HG03045 (cell line): ENCODE measurements around the gene ZNF697.
"Not testable (repeated sequence)": the region's sequence is repeated elsewhere in the genome, so short reads cannot be mapped to it uniquely, and the experiment has no call there.

Experiments used
- ATAC-seq: cut with Tn5 transposase; IDR thresholded peaks from one replicate; pipeline ENCODE4 v1.9.1; 2021; ENCODE audit warnings: mild to moderate bottlenecking, moderate library complexity; ENCODE audit not compliant: unreplicated experiment

The ZNF697 gene

DNA sequence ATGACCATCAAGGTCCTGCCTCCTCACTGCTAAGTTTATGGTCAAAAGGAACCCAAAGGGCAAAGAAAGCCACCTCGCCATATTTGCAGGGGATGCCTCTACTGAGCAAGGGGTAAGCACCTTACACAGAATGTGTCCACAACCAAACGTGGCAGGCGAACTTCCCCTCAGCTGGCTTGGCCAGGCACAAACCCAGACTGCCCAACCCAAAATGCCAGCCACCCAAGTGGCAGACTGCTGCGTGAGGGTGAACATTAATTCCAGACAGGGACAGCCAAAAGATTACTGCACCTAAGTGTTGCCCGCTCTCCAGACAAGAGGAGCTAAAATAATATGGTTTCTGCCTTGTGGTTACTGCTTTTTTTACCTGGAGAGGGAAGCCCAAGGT is 16.0 kb downstream of the ZNF697 start:
- no peak for ATAC-seq

DNA sequence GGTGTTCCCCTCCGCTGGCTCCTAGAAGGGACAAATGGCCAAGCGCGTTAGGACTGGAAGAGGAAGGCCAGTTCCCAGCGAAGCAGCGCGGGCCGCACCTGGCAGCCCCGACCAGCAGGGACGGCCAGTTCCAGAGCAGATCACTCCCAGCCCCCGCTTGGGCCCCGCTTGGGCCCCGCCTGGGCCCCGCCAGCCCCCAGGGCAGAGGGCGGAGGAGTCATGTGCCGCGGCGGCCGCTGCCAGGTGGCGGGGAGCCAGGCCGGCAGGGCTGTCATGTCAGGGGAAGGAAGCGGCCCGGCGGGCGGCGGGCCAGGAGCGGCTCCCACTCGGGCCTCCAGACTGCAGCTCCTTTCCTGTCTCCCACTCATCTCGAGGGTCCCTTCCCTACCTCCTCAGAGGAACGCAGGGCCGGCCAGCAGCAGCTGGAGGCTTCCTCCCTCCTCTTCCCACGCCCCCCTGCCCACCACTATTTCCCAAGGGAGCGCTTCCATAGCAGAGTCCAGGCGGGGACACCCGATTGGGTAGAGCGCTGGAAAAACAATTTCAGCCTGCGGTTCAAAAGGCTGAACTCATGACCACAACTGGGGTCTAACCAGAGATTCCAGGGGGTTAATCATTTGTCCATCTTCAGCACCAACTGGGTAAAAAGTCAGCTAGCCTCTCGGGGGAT is 16.5 kb downstream of the ZNF697 start:
- no peak for ATAC-seq

DNA sequence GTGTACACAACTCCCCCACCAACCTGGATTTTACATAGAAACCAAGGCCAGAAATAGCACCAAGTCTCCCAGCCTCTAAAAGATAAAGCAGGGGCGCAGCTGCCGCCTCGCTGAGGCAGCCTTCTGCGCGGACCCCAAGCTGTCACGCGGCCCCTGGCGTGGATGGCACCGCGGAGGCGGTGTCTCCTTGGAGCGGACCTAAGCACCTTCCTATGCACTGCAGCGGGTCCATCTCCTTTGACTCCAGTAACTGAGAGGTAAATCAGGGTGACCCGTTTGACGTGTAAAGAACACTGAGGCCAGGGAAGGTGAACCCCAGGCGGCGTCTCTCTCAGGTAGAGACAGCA is 17.0 kb downstream of the ZNF697 start:
- ATAC-seq = no peak

DNA sequence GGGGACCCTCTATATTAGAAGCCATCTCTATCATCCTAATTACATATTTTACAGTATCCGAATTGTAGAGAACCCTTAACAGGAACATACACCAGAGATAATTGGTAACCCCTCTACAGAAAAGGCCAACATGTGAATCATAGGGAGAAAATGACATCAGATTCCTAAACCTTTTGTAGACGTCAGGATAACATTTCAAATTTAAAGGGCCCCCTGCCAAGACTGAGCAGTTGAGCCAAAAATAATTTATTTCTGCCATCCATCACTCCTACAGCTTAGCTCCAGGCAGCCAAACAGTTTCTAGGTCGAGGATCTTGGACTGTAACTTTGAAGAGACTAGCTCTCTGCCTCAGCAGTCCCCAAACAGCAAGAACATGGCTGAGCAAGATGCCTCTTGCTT is 21.2 kb downstream of the ZNF697 start:
- no peak for ATAC-seq

- no peak for ATAC-seq
Measured at GRCh38 chr1:119626011-119626545, 22.0 kb downstream of the ZNF697 start.

DNA sequence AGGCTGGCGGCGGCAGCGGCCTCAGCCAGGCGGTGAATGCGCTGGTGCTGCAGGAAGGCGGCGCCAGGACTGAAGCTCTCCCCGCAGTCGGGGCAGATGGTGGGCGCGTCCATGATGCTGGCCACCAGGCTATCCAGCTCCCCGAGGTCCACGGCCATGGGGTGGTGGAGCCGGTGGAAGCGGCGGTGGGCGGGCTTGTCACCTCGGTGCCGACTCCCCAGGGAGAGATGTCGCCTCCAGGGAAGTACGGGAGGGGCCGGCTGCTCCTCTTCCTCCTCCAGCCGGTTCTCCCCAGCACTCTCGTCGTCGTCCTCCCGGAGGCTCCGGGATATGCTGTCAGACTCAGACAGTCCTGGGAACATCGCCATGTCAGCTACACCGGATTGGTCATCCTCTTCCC is 24.4 kb downstream of the ZNF697 start:
- ATAC-seq = no peak

DNA sequence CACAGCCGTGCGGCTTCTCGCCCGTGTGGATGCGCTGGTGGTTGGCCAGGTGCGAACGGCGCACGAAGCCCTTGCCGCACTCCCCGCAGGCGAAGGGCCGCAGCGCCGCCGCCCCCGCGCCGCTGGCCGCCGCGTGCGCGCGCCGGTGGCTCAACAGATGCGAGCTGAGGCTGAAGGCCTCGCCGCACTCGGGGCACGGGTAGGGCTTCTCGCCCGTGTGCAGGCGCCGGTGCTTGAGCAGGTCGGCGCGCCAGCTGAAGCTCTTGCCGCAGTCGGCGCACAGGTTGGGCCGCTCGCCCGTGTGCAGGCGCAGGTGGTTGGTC is 24.9 kb downstream of the ZNF697 start:
- ATAC-seq = no peak

DNA sequence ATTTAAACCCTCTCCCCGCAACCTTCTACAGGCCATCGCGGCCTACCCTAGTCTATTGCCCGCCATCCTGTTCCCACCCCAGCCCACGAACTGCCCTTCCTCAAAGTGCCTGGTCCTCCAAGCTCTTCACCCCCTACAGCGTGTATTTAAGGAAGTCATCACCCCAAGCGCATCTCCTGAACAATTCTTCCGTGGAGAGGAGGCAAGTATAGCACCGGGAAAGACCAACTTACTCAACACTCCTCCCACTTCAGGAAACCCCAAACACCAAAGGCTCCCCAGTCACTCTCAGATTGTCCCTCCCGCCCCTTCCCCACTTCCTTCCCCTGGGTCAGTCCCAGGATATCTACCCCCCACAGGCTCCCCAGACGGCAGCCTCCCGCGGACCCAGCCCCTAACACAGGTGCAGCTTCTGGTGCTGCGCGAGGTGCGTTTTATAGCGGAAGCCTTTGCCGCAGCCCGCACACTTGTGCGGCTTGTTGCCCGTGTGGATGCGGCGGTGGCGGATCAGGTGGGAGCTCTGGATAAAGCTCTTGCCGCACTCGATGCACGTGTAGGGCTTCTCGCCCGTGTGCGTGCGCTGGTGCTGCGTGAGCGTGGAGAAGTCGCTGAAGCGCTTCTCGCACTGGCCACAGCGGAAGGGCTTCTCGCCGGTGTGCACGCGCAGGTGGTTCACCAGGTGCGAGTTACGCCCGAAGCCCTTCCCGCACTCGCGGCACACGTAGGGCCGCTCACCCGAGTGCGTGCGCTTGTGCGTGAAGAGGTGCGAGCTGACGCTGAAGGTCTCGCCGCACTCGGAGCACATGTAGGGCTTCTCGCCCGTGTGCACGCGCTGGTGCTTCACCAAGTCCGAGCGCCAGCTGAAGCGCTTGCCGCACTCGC is 25.5 kb downstream of the ZNF697 start:
- no peak for ATAC-seq

DNA sequence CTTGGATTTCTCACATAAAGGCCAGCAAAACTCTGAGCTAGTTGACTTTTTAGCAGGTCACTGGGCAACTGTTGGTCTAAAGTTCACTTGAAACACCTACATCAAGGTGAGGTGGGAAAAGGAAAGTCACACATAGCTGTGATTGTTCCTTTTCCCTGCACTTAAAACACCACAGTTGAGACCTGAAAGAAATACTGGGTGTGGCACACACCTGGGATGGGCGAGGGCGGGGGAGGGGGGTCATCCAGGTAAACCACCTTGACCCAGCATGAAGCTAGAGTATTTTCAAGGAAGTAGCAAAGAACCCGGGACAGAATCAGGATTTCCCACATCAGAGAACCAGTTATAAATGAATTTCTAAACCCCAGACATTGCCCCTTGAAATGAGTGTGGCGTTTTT is 26.4 kb downstream of the ZNF697 start:
- ATAC-seq = no peak

DNA sequence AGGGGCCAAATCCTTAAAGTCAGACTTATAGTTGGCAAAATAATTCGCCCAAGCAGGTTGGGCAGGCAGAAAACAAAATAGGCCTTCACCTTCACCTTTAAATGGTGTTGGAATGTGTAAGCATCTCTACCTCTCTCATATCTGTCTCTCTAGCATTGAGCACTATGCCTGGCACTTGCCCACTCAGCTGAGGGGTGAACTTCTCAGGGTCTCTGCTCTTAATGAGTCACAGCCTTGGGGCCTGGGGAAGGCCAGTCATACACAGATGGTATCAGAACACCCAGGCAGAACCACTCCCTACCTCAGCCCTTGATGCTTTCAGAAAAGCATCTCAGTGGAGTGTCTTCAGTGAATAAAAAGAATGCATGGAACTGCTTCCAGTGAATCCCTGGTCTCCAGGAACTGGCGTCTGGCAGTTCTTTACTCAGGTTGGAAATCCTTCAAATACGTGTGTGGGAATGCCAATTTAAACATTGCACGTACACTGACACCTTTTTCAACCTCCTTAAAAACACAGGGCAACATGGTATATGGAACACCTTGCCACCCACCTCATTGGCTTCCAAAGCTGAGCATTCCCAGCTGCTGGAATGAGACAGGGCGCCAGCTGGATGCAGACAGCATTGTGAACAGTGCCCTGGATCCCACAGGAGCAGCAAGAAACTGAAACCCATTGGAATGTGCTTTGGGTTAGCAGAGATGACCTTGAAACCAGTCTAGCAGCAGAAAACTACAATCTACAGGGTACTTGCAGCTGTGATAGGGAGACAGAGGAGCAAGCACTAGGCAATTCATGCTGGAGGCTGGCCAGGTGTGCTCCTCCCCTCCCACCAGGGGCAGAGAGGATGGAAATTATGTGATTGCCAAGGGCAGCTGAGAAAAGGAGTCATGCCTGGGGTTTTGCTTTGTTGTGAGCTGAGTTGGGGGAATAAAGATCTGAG is 30.0 kb downstream of the ZNF697 start:
- no peak for ATAC-seq

DNA sequence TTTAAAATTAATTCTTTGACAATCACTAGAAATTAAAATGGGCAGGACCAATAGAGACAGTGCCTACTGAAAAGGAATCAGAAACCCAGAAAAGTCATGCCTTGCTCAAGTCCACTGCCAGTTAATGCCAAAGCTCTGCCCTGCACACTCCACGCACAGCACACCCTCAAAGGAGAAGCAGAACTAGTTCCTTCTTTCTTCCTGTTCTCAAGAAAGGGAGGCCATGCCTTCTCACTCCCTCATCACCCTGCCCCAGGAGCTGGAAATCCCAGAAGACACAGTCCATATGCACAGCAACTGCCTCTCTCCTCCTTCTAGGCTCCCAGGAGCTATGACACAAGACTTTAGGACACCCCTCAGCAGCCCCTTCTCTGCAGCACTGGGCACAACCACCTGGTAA is 31.3 kb downstream of the ZNF697 start:
- not testable (repeated sequence) for ATAC-seq

GRCh38 chr1:119615100-119615499 is 33.0 kb downstream of the ZNF697 start:
- ATAC-seq = not testable (repeated sequence)

DNA sequence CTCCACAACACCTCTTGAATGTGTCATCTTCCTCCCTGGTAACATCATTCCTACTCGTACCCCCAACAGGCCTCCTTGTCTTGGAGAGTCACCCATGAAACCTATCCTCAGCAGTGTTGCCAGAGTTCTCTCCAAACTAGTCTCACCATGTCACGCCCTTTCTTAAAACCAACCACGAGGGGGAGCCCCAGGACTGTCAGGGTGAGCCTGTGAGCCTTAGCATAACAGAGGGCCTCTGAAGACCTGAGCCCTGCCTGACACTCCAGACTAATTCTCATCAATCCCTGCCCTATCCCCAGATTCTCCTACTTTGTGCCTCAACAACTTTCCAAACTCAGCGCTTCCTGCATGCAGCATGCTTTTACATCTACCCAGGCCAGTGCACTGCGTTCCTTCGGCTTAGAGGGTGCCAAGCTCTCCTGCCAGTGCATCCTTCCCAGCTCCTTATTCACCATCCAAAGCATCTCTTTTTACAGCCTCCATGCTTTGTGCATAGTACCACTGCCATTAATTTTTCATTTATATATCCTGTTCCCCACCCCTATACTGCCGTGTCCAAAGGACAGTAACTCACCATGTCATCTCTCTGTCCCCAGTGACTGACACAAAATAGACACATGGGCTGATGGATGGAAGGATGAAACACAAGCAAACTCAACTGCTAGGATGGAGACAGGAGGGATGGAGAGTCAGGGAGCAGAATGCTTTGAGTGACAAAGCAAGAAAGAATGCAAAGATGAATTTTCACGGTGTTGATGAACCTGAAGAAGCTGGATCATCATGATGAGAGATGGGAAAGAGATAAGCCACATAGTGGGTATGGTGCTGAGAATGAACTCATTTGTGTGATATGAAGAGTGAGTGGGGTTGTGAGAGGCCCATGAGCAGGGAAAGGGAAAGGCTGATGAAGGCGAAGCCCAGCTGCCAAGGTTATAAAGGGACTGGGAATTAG is 34.0 kb downstream of the ZNF697 start:
- ATAC-seq = peak; percentile 85

DNA sequence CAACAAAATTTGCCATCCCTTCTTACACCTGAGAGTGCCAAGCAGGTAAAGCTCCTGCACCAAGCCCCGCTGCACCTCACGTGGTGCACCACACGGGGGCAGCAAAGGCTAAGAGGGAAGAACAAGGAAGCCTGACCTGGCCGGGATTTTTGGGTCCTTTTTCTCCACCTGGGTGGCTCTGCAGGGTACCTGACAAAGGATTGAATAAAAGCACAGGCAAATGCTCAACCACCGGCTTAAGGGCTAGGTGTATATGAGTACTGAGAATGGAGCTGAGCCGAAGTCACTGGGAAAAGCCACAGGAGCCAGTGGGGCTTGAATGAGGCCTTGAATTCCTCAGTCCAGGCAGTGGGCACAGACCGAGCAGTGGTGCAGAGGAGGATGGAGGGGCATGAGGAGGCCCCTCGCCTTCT is 36.4 kb downstream of the ZNF697 start:
- ATAC-seq = no peak

GRCh38 chr1:119608816-119609215 is 39.2 kb downstream of the ZNF697 start:
- not testable (repeated sequence) for ATAC-seq

DNA sequence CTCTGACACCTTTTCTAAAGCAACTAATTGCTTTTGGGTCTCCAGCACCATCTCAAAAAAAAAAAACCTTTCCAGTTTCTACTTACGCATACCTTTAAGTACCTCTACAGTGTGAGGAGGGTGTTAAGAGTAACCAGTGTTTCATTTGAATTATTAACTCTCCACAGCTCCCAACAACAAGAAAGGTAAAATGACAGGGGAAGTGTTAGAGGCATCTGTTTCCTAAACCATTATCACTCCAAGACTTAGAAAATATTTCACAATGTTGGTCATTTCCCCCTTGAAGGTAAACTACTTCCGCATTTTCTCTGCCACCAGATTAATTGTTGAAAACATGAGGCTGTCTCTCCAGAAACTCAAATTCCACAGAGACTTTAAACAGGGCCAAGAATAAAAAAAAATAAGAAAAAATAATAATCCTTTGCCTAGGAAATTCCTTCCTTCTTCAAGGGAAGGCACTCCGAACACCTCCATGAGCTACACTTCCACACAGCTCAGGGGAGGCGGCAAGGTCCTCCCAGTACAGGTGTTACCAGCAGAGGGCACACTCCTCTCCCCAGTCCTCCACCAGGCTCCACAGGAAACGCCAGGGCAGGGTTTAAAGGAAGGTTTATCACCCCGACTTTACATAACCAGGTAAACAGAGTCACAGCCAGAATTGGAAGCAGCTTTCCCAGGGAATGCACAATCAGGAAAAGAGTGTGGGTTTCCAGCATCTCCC is 40.8 kb downstream of the ZNF697 start:
- ATAC-seq = not testable (repeated sequence)

DNA sequence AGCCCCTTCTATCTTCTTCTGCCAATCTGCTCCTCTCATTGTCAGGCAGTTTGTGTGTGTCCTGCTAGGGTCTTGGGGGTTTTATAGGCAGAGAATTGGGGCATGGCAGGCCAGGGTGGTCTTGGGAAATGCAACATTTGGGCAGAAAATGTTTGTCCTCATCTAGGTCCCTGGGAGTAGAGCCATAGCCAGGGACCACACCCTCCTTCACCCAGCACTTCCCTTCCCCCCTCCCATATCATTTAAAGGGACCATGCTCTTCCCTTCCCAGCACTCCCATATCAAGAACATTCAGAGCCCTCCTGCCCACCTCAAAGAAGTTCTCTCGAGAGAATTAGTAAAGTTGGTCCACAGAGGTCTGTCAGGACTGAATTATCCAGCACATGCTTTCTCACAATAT is 41.7 kb downstream of the ZNF697 start:
- no peak for ATAC-seq

- no peak for ATAC-seq
Measured at GRCh38 chr1:119605686-119606085, 42.4 kb downstream of the ZNF697 start.

DNA sequence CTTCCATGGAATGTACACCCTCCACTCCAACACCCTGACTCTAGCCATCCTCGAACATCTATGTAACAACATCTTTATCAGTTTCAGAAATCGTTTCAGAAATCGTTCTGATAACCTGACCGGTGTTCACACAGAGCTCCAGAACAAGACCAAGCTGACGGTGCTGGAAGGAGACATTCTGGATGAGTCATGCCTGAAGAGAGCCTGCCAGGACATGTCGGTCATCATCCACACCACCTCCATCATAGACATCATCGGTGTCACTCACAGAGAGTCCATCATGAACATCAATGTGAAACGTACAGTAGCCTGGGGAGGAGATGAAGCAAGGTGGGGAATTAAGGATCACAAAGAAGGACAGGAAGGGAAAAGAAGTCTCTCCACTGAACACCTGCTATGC is 43.0 kb downstream of the ZNF697 start:
- not testable (repeated sequence) for ATAC-seq
